ENCODE measurements around the gene WFIKKN2.
A peak's percentile ranks its signal among the peaks of the same experiment; 100 is the strongest.

The WFIKKN2 gene

DNA sequence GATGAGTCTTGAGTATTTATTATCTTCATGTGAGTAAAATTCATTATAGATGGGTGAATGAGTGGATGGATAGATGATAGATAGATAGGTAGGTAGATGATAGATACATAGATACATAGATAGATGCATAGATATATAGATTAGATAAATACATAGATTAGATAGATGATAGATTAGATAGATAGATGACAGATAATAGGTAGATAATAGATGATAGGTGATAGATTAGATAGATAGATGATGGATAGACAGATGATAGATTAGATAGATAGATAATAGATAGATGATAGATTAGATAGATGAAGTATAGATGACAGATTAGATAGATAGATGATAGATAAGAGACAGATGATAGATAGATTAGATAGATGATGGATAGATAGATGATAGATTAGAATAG lies 21.8 kb upstream of the WFIKKN2 start:
- no peak for DNase-seq

DNA sequence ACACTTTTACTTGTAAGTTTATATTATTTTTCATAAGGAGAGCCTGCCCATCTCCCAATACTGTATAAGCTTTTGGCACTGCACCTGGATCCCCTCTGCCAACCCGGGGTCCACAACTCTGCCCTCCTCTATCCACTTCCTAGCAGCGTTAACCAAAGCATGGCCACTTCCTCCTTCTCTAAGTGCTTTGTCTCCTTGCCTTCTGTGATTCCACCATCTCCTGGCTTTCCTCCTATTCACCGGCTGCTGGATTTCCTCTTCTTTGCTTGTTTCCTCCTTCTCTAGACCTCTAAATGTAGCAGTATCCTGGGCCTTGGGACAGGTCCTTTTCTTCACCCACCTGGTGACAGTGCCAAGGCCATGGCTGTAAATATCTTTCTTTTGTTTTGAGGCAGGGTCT lies 20.0 kb upstream of the WFIKKN2 start:
- no peak for DNase-seq

DNA sequence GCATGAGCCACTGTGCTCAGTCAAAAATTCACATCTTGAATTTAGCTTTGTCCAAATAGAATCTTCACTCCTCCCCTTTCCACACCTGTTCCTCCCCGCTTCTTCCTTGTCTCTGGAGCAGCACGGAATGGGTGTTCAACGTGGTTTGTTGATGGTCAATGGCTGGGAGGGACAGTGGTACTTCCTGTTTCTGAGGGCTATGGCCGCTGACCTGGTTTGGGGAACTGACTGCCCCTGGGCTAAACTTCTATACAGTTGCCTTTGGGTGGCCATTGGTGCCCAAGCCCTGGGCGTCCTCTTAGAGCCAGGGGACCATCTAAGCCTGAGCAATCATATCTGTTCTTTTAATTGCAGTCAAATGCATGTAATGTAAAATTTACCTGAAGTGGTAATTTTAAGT lies 19.1 kb upstream of the WFIKKN2 start:
- DNase-seq: no peak

DNA sequence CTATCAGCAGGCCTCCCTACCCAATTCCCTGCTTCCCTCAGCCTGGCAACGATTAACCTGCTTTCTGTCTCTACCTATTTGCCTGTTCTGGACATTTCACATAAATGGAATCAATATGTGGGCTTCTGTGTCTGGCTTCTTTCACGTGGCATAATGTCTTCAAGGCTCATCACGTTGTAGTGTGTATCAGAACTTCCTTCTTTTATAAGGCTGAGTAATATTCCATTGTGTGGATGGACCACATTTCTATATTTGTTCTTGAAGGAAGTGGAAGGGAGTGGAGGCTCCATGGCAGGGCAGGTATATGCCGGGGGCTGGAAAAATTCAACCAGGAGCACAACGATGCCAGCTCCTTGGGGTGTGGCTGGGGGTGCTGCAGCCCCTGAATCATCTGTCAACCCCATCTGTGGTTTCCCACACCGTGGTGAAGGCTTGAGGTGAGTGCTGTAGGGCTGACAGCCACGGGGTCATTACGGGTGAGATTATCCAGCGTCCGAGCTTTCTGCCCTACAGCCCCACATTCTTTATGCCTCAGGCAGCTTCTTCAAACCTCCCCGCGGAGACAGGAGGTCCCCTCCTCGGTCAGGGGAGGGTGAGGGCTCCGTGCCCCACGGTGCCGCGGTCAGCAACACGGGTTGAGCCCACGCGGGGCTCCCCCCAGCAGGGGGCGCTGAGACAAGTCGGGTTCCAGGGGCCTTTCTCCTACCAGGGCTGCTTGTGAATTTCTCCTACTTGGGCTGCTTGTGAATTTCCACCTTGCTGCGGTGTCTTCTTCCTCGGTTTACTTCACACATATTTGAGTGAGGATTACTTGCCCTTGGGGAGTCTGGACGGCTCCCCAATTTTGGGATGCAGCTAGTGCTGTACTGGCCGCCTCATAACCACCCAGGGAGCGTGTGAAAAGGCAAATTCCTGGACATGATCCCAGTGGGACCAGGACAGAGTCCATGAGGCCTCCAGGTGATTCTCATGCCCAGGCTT lies 18.3 kb upstream of the WFIKKN2 start:
- no peak for DNase-seq

DNA sequence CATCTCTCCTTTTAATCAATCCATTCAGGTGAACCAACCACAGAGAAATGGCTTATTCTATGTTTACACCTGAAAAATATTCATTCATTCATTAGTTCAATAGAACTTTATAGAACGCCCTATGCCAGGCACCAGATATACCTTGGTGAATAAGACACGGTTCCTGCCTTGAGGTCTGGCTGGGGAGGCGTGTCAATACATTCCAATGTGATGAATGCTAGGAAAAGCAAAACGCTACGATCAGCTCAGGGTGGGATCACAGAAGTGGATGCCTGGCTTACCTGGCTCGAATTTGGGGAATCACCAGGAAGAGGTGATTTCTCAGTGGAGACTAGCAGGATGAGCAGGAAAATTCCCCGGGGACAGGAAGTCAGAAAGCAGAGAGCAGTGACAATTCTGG lies 17.5 kb upstream of the WFIKKN2 start:
- peak; percentile 40 for DNase-seq

DNA sequence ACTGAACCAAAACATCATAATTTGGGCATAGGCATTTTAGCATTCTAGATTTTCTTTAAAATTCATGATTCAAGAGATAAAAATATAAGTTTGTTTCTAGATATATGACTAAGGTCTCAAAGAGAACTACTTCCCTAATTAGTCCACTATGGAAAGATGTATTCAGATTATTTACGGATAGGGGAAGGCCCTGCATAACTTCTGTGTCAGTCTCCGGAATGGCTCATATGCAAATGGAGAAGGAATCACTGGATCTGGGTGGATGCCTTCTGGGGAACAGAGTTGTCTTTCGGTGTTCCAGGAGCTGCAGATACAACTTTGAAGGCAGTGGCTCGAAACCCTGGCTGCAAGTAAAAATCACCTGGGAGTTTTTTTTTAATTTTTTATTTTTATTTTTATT lies 17.1 kb upstream of the WFIKKN2 start:
- DNase-seq: no peak

DNA sequence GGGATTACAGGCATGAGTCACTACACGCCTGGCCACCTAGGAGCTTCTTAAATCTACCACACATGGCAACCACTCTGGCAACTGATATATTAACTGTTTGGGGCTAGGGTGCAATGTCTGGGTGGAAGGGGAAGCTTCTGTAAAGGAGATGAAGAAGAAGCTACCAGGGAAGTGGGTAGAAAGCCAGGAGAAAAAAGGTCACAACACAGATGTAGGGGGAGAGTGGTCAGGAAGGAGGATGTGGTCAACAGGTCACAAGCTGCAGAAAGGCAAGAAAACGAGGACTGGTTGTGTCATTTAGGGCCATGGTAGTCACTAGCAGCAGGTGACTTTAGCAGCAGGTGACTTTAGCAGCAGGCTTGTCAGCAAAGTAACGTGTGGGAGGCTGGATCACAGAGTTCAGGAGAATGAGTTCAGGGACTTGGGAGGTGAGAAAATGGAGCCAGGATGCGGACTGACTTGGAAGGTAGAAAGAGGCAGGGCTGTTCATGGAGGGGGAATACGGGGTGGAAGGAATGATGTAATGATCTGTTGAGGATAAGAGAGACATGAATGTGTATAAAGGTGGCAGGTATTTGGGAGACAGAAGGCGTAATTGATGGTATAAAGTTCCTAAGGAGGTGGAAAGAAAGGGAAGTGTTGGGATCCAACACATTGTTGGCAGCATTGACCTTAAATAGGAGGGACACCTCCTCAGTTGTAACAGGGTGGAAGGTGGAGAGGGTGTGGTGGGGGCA lies 16.3 kb upstream of the WFIKKN2 start:
- DNase-seq: no peak

DNA sequence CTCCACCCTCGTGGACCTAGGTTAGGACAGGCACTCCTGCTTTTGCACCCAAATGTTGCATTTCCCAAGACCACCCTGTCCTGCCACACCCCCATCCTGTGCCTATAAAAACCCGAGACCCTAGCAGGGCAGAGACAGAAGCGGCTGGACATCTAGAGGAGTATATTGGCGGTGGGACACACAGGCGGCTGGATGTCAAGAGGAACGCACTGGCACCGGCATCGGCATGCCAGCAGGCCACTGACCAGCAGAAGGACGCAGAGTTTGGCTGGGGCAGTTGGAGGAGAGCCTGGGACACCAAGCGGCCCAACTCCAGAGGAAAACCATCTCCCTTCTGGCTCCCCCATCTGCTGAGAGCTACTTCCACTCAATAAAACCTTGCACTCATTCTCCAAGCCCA lies 14.7 kb upstream of the WFIKKN2 start:
- DNase-seq: no peak

DNA sequence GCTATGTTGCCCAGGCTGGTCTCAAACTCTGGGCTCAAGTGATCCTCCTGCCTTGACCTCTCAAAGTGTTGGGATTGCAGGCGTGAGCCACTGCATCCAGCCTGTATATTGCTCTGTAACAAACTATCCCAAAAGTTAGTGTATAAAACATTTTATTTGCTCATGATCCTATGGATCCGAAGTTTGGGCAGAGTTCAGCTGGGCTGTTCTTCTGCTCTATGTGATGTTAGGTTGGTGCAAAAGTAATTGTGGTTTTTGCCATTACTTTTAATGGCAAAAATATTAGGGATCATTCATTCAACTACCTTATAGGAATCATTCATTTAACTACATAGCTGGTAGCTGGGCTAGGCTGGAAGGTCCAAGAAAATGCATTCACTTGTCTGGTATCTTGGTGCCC lies 12.8 kb upstream of the WFIKKN2 start:
- DNase-seq: no peak

DNA sequence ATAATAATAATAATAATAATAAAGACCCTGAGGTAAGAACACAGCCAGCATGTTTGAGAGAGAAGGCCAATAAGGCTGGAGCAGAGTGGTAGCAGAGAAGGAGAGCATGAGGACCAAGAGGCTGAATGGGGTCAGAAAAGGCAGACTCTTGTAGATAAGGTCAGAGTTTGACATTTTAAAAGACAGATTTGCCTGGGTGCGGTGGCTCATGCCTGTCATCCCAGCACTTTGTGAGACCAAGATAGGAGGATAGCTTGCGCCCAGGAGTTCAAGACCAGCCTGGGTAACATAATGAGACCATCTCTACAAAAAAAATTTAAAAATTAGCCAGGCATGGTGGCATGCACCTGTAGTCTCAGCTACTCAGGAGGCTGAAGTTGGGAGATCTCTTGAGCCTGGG lies 11.0 kb upstream of the WFIKKN2 start:
- no peak for DNase-seq

DNA sequence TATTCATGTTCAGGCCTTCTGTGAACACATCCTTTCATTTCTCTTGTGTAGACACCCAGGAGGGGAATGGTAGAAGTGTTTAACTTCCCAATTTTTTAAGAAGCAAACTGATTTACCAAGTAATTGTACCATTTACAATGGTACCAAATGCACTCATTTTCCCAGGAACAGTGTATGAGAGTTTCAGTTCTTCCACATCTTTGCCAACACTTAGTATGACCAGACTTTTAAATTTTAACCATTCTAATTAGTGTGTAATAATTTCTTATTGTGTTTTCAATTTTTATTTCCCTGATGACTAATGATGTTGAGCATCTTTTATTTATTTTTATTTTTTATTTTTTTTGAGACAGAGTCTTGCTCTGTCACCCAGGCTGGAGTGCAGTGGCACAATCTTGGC lies 10.2 kb upstream of the WFIKKN2 start:
- DNase-seq: no peak

DNA sequence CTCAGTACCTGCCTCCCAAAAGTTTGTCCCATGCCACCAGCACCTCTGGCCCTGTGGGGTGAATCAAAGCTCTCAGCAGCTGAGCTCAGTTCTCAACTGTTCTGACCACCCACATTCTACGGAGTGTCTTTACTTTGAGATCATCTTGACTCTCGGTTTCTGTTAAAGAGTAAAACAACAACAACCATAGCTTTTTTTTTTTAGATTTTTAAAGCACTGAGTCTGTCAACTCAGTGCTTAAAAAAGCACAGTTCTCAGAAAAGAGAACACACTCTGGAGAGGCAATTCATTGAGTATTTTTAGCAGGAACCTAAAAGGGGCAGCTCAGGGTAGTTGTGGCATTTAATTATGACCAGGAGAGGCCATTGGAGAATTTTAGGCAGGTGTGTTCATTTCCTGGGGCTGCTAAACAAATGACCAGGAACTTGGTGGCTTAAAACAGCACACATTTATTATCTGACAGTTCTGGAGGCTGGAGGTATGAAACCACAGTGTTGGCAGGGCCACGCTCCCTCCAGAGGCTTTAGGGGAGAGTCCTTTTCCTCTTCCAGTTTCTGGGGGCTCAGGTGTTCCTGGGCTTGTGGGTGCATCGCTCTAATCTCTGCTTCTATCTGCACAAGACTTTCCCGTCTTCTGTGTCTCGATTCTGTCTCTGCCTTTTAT lies 6.7 kb upstream of the WFIKKN2 start:
- DNase-seq: no peak

DNA sequence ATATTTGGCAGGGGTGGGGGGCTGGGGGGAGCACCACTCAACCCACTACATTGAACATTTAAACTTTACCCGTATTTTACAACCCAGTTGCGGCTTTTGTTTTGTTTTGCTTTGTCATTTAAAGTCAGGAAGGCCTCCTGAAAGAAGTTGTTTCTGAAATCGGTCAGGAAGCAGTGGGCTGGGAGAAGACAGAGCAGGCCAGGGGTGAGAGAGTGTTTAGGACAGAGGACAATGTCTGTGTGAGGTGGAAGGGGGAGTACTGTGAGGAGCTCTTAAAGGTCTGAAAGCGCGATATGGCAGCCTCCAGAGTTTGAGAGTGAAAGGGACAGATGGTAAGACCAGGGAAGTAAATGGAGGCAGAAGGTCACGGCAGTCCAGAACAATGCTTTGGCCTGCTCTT lies 6.1 kb upstream of the WFIKKN2 start:
- DNase-seq: no peak

DNA sequence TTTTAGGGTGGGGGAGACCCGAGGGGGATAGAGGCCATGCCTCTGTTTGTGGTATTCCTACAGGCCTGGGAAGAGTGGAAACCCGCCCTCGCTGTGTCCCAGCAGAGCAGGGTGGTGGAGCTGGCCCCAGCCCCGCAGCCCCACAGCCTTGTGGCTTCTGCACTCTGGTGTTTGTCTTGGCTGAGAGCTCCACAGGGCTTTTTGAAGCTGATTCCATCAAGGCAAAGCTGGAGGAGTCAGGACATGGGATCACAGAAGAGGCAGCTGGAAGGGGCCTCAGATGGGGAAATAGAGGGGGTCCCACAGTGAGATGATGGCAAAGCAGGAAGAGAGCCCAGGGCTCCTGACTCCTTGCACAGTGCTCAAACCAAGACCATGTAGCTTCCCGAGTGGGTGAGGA lies 5.0 kb upstream of the WFIKKN2 start:
- DNase-seq: no peak

DNA sequence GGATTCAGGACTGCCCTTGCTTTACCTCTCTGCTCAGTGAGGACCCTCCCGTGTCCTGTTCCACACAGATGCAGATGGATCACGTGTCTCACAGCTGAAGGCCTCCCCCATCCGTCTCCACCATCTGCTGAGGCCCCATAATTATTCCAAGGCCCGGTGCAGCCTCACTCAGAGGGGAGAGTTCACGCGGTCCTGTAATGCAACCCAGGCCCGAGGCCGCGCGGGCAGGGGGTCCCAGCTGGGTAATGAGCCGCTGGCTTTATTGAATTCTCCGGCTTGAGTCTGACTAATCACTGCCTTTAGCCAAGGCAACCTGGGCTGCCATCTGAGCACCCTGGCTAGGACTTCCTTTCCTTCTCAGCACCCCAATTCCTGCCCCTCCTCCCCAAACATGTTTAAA lies 4.4 kb upstream of the WFIKKN2 start:
- peak; percentile 6 for DNase-seq

DNA sequence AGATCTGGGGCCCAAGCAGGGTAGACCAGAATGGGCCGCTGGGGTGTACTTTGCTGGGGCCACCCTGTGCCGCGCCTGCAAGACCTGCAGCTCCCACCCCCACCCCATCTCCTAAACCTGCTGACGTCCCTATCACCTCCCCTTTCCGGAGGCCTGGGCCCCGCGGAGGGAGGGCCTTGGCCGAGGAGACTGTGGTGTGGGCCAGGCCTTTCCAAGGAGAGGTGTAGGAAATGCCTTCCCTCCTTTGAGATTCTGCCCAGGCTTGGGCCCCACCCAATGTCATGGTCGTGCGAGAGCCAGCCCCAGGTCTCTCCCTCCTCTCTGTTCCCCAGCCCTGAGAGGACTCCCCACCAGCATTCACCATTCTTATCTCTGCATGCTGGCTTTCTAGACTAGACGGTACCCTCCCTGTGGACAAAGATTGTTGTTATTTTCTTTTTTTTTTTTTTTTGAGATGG lies 3.9 kb upstream of the WFIKKN2 start:
- peak; percentile 4 for DNase-seq

DNA sequence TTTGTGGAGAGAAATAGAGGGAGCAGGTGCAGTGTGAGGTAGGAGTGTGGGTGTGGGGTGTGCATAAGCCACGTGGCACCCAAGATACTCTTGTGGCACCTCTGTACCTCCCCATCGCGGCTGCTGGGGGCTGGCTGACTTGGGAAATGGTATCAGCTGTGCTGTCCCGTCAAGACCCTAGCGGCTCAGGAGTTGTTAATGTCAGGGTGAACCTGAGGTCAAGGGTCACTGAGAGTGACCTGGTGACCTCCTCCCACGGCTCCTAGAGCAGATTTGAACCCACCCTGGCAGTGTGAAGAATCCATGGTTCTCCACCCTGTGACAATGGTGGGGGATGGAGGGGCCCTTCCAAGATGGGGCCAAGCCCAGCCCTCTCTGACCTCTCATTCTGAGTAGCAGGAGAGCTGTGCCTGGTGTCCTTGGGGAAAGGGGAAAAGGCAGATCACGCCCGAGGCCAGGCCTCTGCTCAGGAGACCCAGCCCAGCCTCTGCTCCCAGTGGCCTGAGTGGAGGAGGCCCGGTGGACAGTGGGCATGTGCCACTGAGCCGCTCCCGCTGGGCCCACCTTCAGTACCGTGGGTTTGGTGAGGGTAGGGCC lies 3.0 kb upstream of the WFIKKN2 start:
- DNase-seq: no peak

DNA sequence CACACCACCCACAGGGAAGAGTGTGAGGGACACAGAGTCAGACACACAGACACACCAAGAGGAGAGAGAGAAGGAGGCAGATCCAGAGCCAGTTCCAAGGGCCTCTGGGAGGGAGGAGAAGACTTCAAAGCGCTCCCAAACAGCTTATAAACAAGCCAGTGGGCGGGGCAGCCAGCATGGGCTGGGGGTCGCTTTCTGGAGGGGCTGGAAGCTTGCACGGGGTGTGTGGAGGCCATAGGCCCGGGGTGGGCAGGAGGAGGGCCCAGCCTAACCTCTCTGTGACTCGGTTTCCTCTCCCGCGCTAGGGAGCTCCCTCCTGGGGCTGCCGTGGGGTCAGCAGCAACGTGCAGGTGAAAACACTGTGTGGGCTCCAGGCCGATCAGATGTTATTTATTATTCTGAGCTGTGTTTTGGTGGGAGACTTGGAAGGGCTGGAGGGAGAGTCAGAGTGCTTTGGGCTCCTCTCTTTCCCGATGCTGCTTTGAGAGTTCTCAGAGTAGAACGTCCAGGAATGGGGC lies 2.5 kb upstream of the WFIKKN2 start:
- no peak for DNase-seq

DNA sequence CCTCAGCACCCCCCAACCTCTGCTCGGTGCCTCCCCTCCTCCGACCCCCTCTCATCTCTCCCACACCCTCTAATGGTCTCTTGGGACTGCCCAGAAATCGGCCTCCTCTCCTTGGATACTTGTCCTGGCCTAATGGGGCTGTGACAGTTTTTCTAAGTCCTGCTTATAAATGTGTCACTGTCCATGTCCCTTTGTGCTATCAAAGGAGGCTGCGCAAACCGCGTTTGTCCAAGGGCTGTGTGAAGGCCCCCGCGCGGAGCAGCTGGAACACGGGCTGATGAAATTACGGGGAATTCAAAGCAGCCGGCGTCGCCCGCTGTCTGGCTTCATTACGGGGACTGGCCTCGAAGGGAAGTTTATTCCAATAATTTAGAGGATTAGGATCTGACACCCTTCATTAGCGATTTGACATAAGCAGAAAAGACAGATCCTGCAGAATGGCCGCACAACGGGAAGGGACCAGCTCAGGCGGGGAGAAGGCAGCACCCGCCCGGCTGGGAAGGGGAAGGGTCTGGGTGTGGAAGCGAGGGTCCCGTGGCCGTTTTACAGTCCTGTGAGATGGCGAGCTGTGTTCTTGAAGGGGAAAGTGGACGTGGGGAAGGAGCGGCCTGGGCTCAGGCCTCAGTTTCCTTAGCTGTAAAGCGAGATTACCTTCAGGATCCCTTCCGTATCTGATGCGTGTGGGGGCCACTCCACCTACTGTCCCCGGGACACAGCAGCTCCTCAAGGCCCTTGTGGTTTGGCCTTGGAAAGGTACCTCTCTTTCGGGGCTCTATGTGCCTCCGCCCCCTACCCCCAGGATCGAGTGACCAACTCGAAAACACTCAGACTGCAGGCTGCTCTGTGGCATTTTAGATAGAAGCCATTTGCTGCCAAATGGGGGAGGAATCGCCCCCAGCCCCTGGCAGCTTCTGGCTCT lies 1.6 kb upstream of the WFIKKN2 start:
- DNase-seq: no peak

DNA sequence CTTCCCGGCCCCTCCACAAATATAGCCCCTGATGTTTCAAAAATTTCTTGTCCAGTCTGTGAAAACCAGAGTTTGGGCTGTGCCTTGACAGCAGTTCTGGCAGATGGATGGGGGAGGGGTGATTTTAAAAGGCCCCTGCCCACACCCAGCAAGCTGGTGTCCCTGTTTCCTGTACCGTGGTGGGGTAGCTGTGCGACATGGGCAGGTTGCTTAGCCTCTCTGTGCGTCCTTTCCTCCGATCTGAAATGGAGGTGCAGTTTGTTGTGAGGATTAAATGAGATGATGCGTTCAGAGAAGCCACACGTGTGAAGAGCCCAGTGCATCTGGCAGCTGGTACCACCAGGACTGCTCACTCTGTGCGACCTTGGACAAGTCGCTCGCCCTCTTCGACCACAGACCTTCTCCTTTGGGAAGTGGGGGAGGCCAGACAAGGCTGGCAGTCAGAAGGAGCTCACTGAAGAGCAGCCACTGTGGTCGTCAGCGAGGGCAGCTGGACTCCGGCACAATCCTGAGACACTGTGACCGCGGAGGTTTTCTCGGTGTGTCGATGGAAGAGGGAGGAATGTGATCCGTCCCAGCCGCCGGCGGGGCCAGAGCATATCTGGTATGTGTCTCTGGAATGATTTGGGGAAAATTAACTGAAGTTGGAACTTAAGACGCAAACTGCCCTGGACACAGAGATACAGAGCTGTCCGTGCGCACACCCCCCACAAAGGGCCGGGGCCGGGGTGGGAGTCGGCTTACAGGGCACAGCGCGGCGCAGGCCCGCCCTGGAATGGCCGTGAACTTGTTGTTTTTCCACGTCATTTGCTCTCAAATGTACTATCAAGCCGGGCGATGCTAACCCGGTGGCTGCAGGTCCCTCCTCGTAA lies 721 bp upstream of the WFIKKN2 start:
- DNase-seq: peak; percentile 29

Measured in fibroblast of skin of abdomen (primary cell).